GM19372 (cell line): ENCODE results near the gene SPANXA1.
"Not testable (repeated sequence)": the region's sequence is repeated elsewhere in the genome, so short reads cannot be mapped to it uniquely, and the experiment has no call there.

Experiments used
- ATAC-seq: cut with Tn5 transposase; IDR thresholded peaks from one replicate; pipeline ENCODE4 v1.9.1; 2021; ENCODE audit warnings: mild to moderate bottlenecking, low read depth, moderate library complexity; ENCODE audit not compliant: unreplicated experiment

Gene SPANXA1

GRCh38 chrX:141584638-141585037, at the start of gene SPANXA1:
TSS of gene SPANXA1 (minus strand) at chrX:141584738. CDS start at chrX:141584678, 60 bp downstream.
- ATAC-seq: not testable (repeated sequence)

GRCh38 chrX:141632124-141632523, 47.6 kb upstream of the SPANXA1 start:
- ATAC-seq: no peak

GRCh38 chrX:141619336-141619735, 34.8 kb upstream of the SPANXA1 start:
- no peak for ATAC-seq

- no peak for ATAC-seq
These were observed 24.6 kb upstream of the SPANXA1 start for GRCh38 chrX:141609111-141609510.

GRCh38 chrX:141589408-141589807, 4.9 kb upstream of the SPANXA1 start, which contains the start of gene SPANXA2:
TSS of gene SPANXA2 (plus strand) at chrX:141589708. CDS start at chrX:141589768, 60 bp downstream.
- not testable (repeated sequence) for ATAC-seq

GRCh38 chrX:141542551-141542950, 42.0 kb downstream of the SPANXA1 start:
- ATAC-seq: not testable (repeated sequence)
